GM12878 (cell line): ENCODE results near the gene AMBRA1. TPM values are rescaled to one million over a fixed set of nuclear protein-coding genes. Genes with fewer than 3 reads are reported as not detected.

ENCODE experiments used
- ATAC-seq: fragments of 200-7000 bp; cut with Tn5 transposase; 3 replicates; pipeline ENCODE4 v1.9.1; 2020; ENCODE audit warnings: mild to moderate bottlenecking, moderate library complexity
- BruUV-seq: library from RNA; stranded (reverse); fragments of 400-500 nt; replicated peaks from 2 replicates; lab custom pipeline; 2021; lab: Mats Ljungman, UMichigan
- CTCF ChIA-PET: fragments of 300-600 bp; sonication (Branson Sonifier 250); formaldehyde crosslinking; extraction: SDS; loops from one replicate; lab custom pipeline; 2021; ENCODE audit warnings: inconsistent platforms; lab: Yijun Ruan, JAX
- POLR2A ChIA-PET: fragments of 350-600 bp; formaldehyde crosslinking; extraction: SDS; loops from one replicate; lab custom pipeline; 2021; ENCODE audit warnings: inconsistent platforms; lab: Charles Lee
- RAD21 ChIA-PET: fragments of 300-600 bp; sonication (Branson Sonifier 250); formaldehyde crosslinking; loops from one replicate; lab custom pipeline; 2023; ENCODE audit warnings: antibody characterized with exemption; ENCODE audit not compliant: unreplicated experiment; lab: Charles Lee
- SMC1A ChIA-PET: fragments of 300-600 bp; sonication (Branson Sonifier 250); formaldehyde crosslinking; loops from one replicate; lab custom pipeline; 2023; ENCODE audit not compliant: unreplicated experiment, uncharacterized antibody; lab: Charles Lee
- DNase-seq: peaks from one replicate; pipeline ENCODE4 v3.0.0-alpha.2; 2011; ENCODE audit warnings: low read depth, low spot score
- FAIRE-seq: peaks from 3 replicates; lab custom pipeline; 2011; peaks lifted over from hg19 to GRCh38; lab: Jason Lieb, UNC
- H2AFZ ChIP-seq: 2 replicates; pipeline ENCODE4 v1.6.0; 2011; ENCODE audit warnings: low read depth, low read length, control low read depth; ENCODE audit not compliant: control insufficient read depth
- H3K27ac ChIP-seq: 2 replicates; pipeline ENCODE4 v1.5.1; 2011; ENCODE audit warnings: control low read depth; ENCODE audit not compliant: control insufficient read depth, insufficient read depth
- H3K27me3 ChIP-seq, 2 experiments: replicated peaks in 1 of 2; 2 replicates each; pipeline versions ENCODE4 v1.6.0 to v1.6.1; 2011; ENCODE audit warnings: low read length in 1 of 2; ENCODE audit not compliant: control insufficient read depth in 2 of 2, insufficient read depth in 2 of 2
- H3K36me3 ChIP-seq, 2 experiments: 2 replicates each; pipeline ENCODE4 v1.5.1; 2011; ENCODE audit warnings: low read length in 1 of 2; ENCODE audit not compliant: control insufficient read depth in 2 of 2, insufficient read depth in 2 of 2
- H3K4me1 ChIP-seq: 2 replicates; pipeline ENCODE4 v1.6.1; 2011; ENCODE audit warnings: mild to moderate bottlenecking, low read length, moderate library complexity, mixed read lengths; ENCODE audit not compliant: control insufficient read depth, insufficient read depth
- H3K4me2 ChIP-seq: 2 replicates; pipeline ENCODE4 v1.6.0; 2011; ENCODE audit warnings: control low read depth; ENCODE audit not compliant: control insufficient read depth, insufficient read depth
- H3K4me3 ChIP-seq: fragments of 200-600 bp; sonication (generic); 2 replicates; pipeline ENCODE4 v1.5.1; 2016
- H3K79me2 ChIP-seq: 2 replicates; pipeline ENCODE4 v1.6.0; 2011; ENCODE audit warnings: low read length; ENCODE audit not compliant: control insufficient read depth, insufficient read depth
- H3K9ac ChIP-seq: 2 replicates; pipeline ENCODE4 v1.8.0; 2011; ENCODE audit warnings: low read length, control low read depth, mixed read lengths; ENCODE audit not compliant: control insufficient read depth, insufficient read depth
- H3K9me3 ChIP-seq: replicated peaks from 3 replicates; pipeline ENCODE4 v1.5.1; 2011; ENCODE audit warnings: mild to moderate bottlenecking, low read length; ENCODE audit not compliant: control insufficient read depth, insufficient read depth
- H4K20me1 ChIP-seq: 2 replicates; pipeline ENCODE4 v1.6.0; 2011; ENCODE audit not compliant: control insufficient read depth, insufficient read depth
- CBX3 ChIP-seq: fragments of 200-600 bp; sonication (generic); IDR thresholded peaks from 2 replicates; pipeline ENCODE4 v1.6.1; 2016; ENCODE audit warnings: low read depth, borderline replicate concordance
- CEBPB ChIP-seq, 2 experiments: fragments of 150-350 bp in 1 of 2; IDR thresholded peaks; 2 replicates each; pipeline ENCODE4 v1.6.1; 2012 to 2014; ENCODE audit warnings: low read depth in 2 of 2, low read length in 2 of 2, borderline replicate concordance in 1 of 2, inconsistent platforms in 1 of 2
- CHD2 ChIP-seq: IDR thresholded peaks from 2 replicates; pipeline ENCODE4 v1.6.1; 2011; ENCODE audit warnings: low read depth, low read length, improper control_type of control experiment, borderline replicate concordance
- GABPA ChIP-seq: IDR thresholded peaks from 2 replicates; pipeline ENCODE4 v1.6.1; 2014; ENCODE audit warnings: antibody characterized with exemption, low read depth, mild to moderate bottlenecking, inconsistent platforms
- MTA2 ChIP-seq: fragments of 450-650 bp; IDR thresholded peaks from 2 replicates; pipeline ENCODE4 v1.6.1; 2016; ENCODE audit warnings: low read depth, mild to moderate bottlenecking, moderate library complexity
- RAD21 ChIP-seq: IDR thresholded peaks from 2 replicates; pipeline ENCODE4 v1.6.1; 2011; ENCODE audit warnings: mild to moderate bottlenecking, low read depth, low read length, moderate library complexity; ENCODE audit not compliant: insufficient read depth
- RB1 ChIP-seq: fragments of 450-650 bp; formaldehyde crosslinking; IDR thresholded peaks from 2 replicates; pipeline ENCODE4 v1.6.1; 2017; ENCODE audit warnings: mild to moderate bottlenecking, borderline replicate concordance
- WGBS: methylation state at CpG from one replicate; pipeline ENCODE4 v1.1.6; 2016; ENCODE audit warnings: low lambda C conversion rate; ENCODE audit not compliant: insufficient replicate concordance, insufficient coverage; ENCODE audit errors: missing lambda C conversion rate; 5-methylcytosine and 5-hydroxymethylcytosine counted together
- in situ Hi-C: fragments of 300-500 bp; cut with MboI; formaldehyde crosslinking; loops from 9 replicates; pipeline ENCODE4 v1.14.3; 2018; ENCODE audit warnings: mixed read lengths
- intact Hi-C: fragments of 100-400 bp; cut with micrococcal nuclease; formaldehyde crosslinking; loops from one replicate; pipeline ENCODE4 v1.14.2; 2022; ENCODE audit not compliant: unreplicated experiment
- polyA plus RNA-seq, 11 experiments: library from polyadenylated mRNA; depleted of rRNA in 4 of 11; unstranded in 6 of 11; stranded (reverse) in 5 of 11; fragments of >200 nt; fragmentation: Nextera tagmentation in 4 of 11; fragmentation: Illumina TruSeq in 1 of 11; extraction: Ambion mirVana in 4 of 11; extraction: Trizol in 1 of 11; gene quantifications; 1 replicate in 1 of 11; 2 replicates in 10 of 11; pipeline versions ENCODE4 v1.2.1 to v1.2.3, GENCODE V29; 2011 to 2016; ENCODE audit warnings: inconsistent platforms in 2 of 11, missing spikeins in 2 of 11, low read depth in 1 of 11
- total RNA-seq, 4 experiments: library from RNA; depleted of rRNA in 3 of 4; stranded (reverse); fragments of >200 nt in 3 of 4; fragmentation: Illumina TruSeq in 1 of 4; extraction: Trizol in 1 of 4; gene quantifications; 2 replicates each; pipeline versions ENCODE4 v1.2.1 to v1.2.3, GENCODE V29; 2013 to 2021
- TF ChIP-seq, protein P1 (sequence below), 3 experiments: IDR thresholded peaks in 2 of 3; conservative IDR thresholded peaks in 1 of 3; 2 replicates each; pipeline ENCODE4 v1.5.1; 2011; ENCODE audit warnings: low read depth in 3 of 3, low read length in 3 of 3, mild to moderate bottlenecking in 3 of 3, control low read depth in 2 of 3, moderate library complexity in 2 of 3, inconsistent platforms in 1 of 3, mixed read lengths in 1 of 3; ENCODE audit not compliant: control insufficient read depth in 2 of 3, insufficient read depth in 1 of 3; ENCODE audit errors: extremely low read depth in 1 of 3

Gene AMBRA1
- total and polyA plus RNA-seq, 10 of the 15 experiments (the other 5 are each of a cell fraction or from before 2014, with no cell fraction given): 0.57 to 34.3 (median 13.7) TPM

DNA sequence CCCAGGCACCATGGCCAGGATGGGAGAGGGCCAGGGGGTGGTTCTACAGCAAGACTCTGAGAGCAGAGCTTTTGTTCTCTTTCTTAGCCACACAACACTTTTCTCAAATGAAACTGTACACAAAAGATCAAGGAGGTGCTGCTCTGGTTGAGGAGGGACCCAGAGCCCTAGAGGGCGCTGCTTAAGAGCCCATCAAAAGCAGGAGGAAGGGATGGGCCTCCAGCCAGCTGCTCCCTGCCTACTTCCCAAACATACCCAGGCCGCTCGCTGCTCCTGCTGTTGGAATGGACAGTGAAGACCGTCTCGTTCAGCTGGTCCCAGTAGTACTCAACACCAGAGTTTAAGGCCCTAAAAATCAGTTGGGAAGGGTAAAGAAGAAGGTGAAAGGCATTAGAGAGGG lies 183.8 kb downstream of the AMBRA1 start:
- H3K27me3 ChIP-seq: no peaks in the 10 kb centered on the region
- ChIA-PET SMC1A (interaction anchor here (0.7 to 2.5 kb wide), 8 partner anchors 27 to 128 kb away, joined by 3 to 7 read pairs (median 4); no protein-coding TSS in a partner anchor), RAD21 (interaction anchor here (0.8 to 2.2 kb wide), 7 partner anchors 41 to 119 kb away, joined by 3 to 11 read pairs (median 5); no protein-coding TSS in a partner anchor), CTCF (interaction anchor here (0.6 to 2.6 kb wide), 19 partner anchors 21 to 135 kb away, joined by 3 to 12 read pairs (median 3); no protein-coding TSS in a partner anchor), POLR2A (interaction anchor here (0.5 kb wide), 1 partner anchor 209 kb away, joined by 4 read pairs; no protein-coding TSS in a partner anchor)
- TF ChIP-seq, protein P1, sequence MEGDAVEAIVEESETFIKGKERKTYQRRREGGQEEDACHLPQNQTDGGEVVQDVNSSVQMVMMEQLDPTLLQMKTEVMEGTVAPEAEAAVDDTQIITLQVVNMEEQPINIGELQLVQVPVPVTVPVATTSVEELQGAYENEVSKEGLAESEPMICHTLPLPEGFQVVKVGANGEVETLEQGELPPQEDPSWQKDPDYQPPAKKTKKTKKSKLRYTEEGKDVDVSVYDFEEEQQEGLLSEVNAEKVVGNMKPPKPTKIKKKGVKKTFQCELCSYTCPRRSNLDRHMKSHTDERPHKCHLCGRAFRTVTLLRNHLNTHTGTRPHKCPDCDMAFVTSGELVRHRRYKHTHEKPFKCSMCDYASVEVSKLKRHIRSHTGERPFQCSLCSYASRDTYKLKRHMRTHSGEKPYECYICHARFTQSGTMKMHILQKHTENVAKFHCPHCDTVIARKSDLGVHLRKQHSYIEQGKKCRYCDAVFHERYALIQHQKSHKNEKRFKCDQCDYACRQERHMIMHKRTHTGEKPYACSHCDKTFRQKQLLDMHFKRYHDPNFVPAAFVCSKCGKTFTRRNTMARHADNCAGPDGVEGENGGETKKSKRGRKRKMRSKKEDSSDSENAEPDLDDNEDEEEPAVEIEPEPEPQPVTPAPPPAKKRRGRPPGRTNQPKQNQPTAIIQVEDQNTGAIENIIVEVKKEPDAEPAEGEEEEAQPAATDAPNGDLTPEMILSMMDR (IDR thresholded peaks at IDR 0.05 in 2 of 3, conservative IDR thresholded peaks at IDR 0.05 in 1 of 3; ENCODE audit: control insufficient read depth in 2 of 3, extremely low read depth in 1 of 3, insufficient read depth in 1 of 3, low read depth in 3 of 3, low read length in 3 of 3): peak in 1 of 3 experiments; percentile 26; a peak in 1 of 6 replicates
- TF ChIP-seq MTA2 (no peak), CBX3 (no peak), GABPA (no peak), RB1 (no peak), CHD2 (no peak), RAD21 (peak; percentile 8; the same call in 1 of the 2 replicates), CEBPB (IDR thresholded peaks at IDR 0.05; ENCODE audit: borderline replicate concordance in 1 of 2, low read depth in 2 of 2, low read length in 2 of 2) (no peak)
- no peaks in the 10 kb centered on the region; the same call in 1 of the 2 replicates for H4K20me1 ChIP-seq
- 95% methylated on average over 5 of the region's 5 CpGs for WGBS
- H3K36me3 ChIP-seq: peaks cover 17 to 24% of the 10 kb centered on the region in 2 experiments
- H3K4me3 ChIP-seq: no peak overlapping the region
- no peak overlapping the region for H2AFZ ChIP-seq
- ATAC-seq (no peak), DNase-seq (no peak), FAIRE-seq (no peak)
- H3K79me2 ChIP-seq: no peaks in the 10 kb centered on the region
- in situ Hi-C loops (no loop called here), intact Hi-C loops (no loop called here)
- H3K9ac ChIP-seq: no peak overlapping the region
- H3K27ac ChIP-seq: no peak overlapping the region
- no peak overlapping the region for H3K4me2 ChIP-seq
- no TSS peak for BruUV-seq
- H3K9me3 ChIP-seq: no peaks in the 10 kb centered on the region
- no peaks in the 10 kb centered on the region for H3K4me1 ChIP-seq
